ENCODE results near the gene LGALS7.
A peak's percentile ranks its signal among the peaks of the same experiment; 100 is the strongest.

LGALS7 gene

DNA sequence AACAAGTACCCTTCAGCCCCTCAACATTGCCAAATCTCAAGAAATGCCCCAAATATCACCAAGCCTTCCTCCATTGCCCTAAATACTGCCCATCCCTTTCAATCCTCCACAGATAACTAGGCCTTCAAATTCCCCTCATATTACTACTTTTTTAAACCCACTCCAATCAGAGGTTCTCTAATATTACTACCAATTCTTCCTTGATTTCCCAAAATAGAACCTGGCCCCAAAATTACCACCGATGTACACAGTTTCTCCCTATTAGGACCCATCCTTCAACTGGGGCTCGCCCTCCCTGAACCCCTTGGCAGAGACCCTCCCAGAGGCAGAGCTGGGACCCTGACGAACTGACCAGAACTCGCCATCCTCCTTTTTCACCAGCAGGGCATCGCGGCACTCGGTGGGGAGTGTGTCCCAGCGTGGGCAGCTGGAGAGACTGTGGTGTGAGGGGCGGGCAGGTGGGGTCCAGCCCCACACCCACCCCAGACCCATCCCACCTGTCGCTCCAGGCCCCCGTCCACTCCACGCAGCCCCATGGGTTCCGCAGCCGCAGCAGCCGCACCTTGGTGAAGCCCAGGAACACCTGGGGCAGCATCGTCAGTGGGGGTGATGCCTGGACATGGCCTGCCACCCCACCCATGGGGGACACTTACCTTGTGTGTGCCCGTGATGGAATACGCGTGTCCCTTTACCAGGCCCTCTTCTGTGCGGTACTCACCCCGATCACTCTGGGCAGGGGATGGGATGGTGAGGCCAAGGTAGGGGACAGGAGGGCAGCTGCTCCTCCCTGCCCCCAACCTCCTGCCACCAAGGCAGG lies 35.2 kb downstream of the LGALS7 start:
- no peak for DNase-seq

DNA sequence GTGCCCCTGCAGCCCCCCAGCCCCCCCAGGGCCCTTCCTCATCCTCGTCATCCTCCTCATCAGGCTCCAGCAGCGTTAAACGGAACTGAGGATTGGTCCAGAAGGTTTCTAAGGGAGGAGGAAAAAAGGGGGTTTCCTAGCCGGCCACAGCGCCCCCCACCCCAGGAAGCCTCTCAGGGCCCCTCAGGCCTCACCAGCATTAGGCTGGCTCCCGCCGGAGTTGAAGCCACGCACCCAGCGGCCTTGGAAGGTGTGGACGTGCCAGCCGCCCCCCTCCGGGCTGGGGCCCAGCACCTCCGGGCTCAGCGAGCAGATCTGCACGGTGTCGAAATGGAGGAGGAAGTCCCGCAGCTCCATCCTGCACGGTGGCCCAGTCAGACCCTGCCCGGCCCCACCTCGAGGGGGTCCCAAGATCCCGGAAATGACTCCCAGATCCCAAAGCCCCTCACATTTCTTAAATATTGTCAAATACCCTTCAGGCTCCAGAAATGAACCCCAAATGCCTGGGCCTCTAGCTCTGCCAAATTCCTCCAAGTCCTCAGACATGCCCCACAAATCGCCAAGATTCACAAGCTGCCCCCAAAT lies 35.9 kb downstream of the LGALS7 start:
- DNase-seq = no peak

DNA sequence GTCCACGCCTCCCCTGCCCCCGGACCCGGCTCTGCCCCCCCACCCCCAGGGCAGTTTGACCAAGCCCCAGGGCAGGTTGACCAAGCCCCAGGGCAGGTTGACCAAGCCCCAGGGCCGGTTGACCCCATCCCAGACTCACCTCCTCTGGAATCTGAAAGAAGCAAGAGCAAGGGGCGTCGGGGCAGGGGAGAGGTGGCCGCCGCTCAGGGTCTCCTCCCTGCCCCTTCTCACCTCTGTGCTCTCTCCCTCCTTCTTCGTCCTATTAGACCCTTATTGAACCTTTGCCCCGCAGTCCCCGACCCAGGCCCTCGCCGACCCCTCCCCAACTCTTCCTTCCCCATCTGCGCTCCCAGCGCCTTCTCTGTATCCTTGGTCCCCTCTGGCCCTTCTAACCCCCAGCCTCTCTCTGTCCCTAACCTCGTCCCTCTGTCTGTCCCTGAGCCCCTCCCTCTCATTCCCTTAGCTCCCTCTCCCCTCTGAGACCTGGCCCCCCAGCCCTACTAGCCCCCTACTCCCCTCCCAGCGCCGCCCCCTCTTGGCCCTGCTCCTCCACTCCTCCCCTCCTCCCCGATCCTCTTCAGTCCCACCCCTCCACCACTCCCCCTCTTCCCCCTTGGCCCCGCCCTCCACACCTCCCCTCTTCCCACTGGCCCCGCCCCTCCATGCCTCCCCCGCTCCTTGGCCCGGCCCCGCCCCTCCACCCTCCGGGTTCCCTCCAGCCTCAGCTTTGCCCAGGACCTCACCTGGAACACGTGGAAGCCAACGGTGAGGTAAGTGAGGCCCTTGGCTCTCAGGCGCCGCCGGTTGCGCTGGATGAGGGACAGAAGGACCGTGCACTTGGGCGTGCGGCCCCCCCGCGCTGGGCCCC lies 36.7 kb downstream of the LGALS7 start:
- DNase-seq = peak; percentile 71 to 72

DNA sequence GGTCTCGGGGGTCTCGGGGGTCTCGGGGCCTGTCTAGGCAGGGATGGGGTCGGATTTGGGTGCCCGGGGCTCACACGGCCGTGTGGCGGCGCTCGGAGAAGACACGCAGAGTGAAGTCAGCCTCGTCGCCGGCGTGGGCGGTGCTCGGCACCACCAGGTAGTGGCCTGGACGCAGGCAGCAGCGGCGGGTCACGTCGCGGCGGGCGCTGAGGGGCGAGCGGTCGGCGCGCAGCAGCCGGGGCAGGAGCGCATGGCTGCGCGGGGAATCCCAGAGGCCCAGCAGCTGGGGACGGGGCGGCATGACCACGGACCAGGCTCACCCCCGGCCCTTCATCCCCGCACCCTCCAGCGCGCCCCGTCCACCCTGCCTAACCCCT lies 37.3 kb downstream of the LGALS7 start:
- peak; percentile 60 to 68 for DNase-seq

DNA sequence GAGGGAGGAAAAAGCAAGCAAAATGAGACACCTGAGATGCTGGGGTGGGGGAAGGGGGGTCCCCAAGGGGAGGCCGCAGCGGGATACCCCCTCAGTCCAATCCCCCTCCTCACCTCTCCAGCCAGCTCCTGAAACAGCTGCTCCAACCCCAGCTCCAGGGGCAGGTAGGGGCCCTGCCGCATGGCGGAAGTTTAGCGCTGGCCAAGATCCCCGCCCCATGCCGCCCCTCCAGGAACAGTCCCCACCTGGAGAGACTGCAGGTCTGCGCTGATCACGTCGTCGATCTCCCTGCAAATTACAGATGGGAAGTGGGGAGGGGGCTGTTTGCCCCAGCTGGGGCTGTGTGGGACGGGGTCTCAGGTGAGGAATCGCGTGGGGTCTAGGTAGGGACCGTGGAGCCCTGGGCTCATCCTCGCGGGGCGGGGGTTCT lies 38.0 kb downstream of the LGALS7 start:
- DNase-seq = peak in 1 of 2 donors; percentile 42

DNA sequence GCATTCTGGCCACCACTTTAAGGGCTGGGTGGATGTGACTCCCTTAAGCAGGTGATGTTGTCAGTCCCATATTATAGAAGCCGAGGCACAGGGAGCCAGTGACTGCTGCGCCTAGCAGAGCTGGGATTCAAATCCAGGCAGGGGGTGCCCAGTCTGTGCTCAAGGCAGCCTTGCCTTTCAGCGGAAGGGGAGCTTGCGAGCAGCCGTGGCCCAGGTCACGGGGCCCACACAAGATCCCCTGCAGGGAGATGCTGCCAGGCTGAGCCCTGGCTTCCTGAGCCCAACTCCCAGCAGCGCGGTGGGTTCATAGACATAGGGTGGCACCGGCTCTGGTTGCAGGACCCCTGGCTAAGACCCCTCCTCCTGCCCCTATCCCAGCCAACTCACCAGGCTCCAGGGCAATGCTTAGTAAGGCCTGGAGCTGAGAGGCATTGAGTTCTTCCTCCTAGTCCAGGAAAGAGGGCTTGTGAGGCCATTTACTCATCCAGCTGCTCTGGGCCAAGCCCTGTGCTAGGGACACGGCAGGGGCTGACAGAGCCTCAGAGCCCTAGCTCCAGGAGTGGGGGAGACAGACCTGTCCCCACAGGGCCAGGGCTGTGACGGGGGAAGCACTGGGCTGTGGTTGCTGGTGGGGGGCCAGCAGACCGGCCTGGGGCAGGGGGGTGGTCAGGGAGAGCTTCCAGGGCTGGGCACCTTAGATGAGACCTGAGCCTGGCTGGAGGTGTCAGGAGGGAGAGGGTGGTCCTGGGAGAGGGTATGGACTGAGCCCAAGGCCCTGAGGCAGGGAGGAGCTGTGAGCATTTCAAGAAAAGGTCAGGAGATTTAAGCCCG lies 38.7 kb downstream of the LGALS7 start:
- DNase-seq = peak in 1 of 2 donors; percentile 43

DNA sequence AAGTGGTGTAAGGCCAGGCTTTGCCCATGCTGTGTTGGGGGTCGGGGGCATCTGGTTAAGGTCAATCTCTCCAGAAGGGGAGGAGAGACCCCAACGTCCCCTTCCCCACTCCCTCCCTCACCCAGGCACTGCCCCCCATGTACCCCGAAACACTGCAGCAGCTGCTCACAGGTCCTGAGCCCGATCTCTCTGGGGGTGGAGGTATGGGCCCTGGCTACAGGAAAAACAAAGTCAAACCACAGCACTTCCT lies 39.2 kb downstream of the LGALS7 start:
- DNase-seq = no peak

DNA sequence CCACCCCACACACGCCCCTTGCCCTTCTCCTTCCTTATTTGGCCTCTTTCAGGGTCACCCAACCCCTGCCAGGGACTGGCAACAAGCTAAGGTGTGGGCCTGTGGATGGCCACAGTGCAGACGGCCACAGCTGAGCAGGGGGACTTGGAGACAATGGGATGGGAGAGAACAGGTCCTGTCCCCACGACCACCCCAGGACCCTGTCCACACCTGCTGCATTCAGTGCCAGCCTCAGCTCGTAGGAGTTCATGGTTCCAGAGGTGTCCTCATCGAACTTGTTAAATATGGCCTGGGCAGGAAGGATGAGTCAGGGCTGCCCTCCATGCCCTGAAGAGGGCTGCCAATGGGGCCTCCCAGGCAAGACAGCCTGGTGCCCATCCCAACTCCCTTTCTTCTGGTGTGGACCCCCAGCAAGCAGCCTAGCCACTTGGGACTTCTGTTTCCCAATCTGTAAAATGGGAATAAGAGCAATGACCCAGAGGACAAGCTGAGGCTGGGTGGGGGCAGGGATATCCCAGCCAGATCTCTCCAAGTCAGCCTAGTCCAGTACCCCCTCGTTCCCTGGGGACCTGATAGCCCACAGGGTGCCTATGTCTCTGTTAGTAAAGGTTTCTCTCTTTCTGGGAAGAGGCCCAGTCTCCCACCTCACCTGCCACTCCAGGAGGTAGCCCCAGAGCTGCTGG lies 39.7 kb downstream of the LGALS7 start:
- no peak for DNase-seq

DNA sequence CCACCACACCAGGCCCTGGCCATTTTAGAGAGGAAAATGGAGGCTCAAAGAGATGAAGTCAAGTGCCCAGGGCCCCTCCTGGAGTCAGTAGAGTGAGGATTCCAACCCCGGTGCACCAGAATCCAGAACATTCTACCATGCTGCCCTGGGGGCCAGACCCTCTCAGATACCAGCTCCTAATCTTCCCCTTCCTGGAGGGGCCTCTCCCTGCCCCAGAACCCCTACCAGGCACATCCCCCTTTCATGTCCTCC lies 40.1 kb downstream of the LGALS7 start:
- DNase-seq = no peak

DNA sequence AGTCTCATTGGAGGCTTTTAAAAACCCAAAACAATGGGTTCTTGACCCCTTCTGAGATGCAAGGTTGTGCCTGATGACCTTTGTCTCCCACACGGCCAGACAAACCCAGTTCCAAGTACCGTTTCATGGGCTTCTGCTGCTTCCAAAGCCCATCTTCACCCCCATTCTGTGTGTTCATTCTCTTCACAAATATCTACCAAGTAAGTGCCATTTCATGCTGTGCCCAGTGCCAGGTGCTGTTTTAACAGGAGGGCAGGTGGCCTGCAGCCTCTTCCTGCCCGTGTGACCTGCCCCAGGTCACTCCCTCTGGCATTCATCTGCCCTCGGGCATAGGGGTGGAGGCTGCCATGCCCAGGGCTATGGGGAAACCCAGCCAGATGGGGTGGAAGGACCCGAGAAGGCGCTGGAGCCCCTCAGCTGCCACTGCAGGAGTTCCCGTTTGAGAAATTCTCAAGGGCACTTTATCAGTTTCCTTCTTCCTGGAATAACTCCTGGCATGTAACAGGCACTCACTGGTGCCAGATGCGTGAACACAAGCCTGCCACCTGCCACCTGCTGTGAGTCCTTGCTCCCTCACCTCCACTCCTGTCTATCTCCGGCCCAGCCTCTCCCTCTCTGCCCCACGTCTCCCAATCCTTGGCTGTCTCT lies 41.5 kb downstream of the LGALS7 start:
- no peak for DNase-seq

DNA sequence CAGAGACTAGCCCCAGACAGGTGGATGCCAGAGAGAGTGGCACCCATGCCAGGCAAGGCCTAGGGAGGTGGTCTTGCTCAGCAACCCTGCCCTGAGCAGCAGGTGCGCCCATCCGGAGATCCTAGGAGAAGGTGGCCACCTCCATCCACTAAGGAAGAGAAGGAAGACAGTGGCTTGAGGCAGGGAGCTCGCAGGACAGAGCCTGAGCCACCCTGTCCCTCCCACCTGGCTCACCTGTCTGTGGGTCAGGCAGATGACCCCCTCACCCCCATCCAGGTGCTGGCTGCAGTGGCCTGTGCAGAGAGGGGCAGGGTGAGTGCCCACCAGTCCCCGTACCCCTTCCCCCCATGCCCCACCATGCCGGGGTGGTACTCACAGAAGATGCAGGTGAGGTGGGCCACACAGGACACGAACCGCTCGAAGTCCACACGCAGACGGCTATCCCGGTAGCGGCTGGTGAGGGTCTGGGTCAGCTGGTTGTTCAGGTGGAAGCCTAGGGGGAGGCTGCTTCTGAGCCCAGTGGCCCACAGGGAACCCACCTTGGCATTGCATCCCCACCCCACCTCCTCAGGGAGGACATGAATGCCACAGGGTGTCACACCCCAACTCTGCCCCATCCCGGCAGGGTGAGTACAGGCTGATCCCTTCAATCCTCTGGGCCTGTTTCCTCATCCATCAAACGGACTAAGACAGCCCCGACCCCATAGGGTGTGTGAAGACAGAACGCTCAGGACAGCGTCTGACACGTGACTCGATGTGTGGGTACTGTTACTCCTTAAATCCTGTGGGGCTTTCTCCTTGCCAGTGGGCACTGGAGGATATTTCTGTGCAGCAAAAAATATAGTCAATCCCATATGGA lies 42.4 kb downstream of the LGALS7 start:
- no peak for DNase-seq

DNA sequence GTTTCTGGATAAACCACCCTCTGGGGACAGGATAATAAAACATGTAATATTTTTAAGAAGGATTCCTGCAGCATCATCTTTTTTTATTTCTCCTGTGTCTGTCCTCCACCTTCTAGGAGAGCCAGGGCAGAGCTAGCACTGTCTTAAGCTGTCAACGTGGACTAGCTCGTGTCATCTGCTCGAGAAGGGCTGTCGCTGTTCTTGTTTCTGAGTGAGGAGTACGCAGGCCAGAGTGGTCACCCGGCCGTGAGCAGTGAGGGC lies 42.9 kb downstream of the LGALS7 start:
- no peak for DNase-seq

DNA sequence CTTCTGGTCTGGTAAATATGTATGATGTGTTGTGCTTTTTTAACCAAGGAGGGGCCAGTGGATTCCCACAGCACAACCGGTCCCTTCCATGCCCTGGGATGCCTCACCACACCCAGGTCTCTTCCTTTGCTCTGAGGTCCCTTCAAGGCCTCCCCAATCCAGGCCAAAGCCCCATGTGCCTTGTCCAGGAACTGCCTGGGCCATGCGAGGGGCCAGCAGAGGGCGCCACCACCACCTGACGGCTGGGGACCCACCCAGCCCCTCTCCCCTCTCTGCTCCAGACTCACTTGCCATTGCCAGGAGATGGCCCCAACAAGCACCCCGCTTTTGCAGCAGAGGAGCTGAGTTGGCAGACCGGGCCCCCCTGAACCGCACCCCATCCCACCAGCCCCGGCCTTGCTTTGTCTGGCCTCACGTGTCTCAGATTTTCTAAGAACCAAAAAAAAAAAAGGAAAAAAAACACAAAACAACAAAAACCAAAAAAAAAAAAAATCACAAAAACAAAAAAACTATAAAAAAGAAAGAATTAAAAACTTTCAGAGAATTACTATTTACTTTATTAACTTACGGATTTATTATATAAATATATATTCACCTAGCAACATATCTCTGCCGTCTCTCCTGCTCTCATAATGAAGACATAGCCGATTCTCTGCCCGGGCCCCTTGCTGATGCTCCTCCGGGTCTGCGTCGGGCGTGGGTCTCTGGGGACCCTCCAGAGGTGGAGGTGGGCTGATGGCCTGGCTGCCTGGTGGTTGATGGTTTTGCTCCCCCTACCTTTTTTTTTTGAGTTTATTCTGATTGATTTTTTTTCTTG lies 43.5 kb downstream of the LGALS7 start:
- DNase-seq = peak; percentile 75 to 79

DNA sequence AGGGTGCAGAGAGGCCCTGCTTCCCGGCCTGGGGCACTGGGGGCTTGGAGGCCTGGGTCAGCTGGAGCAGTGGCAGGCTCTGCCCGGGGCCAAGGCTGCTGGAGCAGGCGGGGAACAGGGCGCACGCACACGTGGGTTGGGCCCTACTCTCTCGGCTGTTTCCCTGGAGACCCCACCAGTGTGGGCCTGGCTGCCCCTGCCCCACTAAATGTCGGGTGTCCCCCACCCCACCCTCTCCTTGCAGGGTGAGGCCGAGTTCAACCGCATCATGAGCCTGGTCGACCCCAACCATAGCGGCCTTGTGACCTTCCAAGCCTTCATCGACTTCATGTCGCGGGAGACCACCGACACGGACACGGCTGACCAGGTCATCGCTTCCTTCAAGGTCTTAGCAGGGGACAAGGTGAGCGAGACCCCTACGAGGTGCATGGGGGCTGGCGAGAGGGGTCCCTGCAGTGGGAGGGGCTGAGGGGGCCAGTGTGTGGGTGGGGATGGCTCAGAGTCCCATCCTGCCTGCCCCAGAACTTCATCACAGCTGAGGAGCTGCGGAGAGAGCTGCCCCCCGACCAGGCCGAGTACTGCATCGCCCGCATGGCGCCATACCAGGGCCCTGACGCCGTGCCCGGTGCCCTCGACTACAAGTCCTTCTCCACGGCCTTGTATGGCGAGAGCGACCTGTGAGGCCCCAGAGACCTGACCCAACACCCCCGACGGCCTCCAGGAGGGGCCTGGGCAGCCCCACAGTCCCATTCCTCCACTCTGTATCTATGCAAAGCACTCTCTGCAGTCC lies 44.4 kb downstream of the LGALS7 start:
- DNase-seq = no peak

DNA sequence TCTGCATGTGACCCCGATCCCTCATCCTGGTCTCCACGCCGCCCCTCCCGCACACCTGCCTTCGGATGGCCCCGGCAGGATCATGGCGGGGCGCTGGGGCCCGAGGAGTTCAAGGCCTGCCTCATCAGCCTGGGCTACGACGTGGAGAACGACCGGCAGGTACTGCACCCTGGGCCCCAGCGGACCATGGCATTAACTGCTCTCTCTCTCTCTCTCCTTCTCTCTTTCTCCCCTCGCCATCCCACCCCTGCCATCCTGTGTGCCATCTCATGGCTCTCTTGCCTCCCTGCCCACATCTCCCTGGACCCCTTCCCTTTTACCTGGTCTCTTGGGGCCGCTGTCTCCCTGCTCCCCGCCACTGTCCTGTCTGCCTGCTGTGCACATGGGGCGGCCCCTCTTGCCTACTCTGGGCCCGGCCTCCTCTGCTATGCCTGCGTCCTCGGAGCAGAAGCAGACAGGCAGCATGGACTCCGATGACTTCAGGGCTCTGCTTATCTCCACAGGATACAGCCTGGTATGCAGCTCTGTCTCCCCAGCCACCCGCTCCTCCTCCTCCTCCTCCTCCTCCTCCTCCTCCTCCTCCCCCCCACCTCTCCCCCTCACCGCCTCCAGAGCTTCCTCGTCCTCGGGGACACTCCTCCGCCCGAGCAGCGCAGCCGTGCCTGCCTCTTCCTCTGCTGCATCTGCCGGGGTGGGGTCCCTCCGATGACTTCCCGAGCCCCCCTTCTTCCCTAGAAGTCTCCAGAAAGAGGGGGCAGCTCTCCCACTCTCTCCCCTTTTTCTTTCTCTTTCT lies 45.3 kb downstream of the LGALS7 start:
- no peak for DNase-seq

DNA sequence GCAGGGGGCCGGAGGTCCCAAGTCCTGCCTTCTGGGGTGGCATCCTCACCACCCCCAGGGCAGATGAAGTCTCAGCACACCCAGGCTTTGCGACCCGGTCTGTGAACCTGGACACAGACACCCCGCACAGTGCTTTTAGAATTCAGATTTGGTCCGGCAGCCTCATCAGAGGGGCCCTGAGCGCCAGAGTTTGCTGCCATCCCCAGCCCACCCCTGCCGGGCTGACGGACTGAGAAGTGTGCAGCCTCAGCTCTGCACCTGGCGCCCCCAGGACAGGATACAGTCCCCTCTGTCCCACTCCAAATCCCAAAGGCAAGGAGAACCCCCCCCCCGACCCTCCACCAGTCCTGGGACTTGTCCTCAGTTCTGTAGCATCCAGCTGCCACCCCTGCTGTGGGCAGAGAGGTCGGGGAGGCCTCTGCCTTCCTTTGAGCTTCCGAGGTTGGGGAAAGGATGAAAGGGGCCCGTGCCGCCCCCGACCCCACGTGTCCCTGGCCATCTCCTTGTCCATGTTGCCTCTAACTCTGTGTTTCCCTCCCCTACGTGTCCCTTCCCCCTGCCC lies 45.9 kb downstream of the LGALS7 start:
- no peak for DNase-seq

DNA sequence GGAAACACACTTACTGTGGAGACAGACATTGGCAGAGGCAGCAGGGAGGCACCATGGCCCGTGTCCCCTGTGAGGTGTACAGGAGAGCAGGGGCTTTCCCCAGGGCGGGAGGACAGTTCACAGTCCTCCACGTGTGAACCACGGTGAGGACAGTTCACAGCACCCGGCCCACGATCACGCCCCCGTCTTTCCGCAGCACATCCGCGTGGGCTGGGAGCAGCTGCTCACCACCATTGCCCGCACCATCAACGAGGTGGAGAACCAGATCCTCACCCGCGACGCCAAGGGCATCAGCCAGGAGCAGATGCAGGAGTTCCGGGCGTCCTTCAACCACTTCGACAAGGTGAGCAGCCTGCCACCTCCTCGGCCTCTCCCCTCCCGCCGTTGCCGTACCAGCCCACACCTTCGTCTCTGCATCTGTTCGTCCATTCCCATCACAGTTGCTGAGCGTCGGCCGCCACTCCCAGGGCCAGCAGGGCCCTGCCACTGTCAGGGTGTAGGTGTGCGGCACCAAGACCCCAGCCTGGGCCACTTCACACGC lies 46.5 kb downstream of the LGALS7 start:
- peak; percentile 30 to 39 for DNase-seq

DNA sequence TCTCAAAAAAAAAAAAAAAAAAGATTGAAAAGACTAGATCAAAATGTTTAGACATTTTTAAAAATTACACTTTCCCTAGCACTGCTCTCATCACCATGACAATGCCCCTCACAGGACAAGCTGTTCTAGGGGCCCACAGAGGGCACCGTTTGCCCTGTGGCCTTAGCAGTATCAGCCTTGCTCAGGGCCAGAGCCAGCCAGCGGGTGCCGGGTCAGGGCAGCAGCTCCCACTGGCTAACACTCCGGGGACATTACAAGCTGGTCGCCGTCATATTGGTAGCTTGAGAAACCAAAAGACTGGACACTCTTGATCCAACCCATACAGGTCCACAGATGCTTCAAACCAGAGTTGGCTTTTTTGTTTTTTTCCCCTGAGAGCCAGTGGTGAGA lies 47.0 kb downstream of the LGALS7 start:
- DNase-seq = no peak
